K562 (cell line): ENCODE results near the gene ADGRF1. TPM values are rescaled to one million over a fixed set of nuclear protein-coding genes. Genes with fewer than 3 reads are reported as not detected.

Experiments used
- ATAC-seq: fragments of 200-7000 bp; cut with Tn5 transposase; 3 replicates; pipeline ENCODE4 v1.9.1; 2020; ENCODE audit warnings: moderate library complexity
- BruUV-seq: library from RNA; stranded (reverse); fragments of 400-500 nt; replicated peaks from 2 replicates; lab custom pipeline; 2021; lab: Mats Ljungman, UMichigan
- CTCF ChIA-PET: fragments of 300-600 bp; formaldehyde crosslinking; extraction: SDS; loops from one replicate; lab custom pipeline; 2021; ENCODE audit warnings: low intra/inter-chr PET ratio; lab: Yijun Ruan, JAX
- POLR2A ChIA-PET: fragments of 300-600, 350-650 bp; sonication (Branson Sonifier 250); formaldehyde crosslinking; extraction: SDS; loops from one replicate; lab custom pipeline; 2021; ENCODE audit warnings: antibody characterized with exemption, inconsistent platforms; lab: Yijun Ruan, JAX
- DNase-seq, 4 experiments: peaks; one replicate each; pipeline versions ENCODE4 v3.0.0 to v3.0.0-alpha.2; 2011 to 2018; ENCODE audit warnings: low spot score in 3 of 4, mixed read lengths in 3 of 4; ENCODE audit errors: extremely low read depth in 1 of 4
- FAIRE-seq: peaks from 2 replicates; lab custom pipeline; 2011; peaks lifted over from hg19 to GRCh38; lab: Jason Lieb, UNC
- H2AFZ ChIP-seq: 2 replicates; pipeline ENCODE4 v1.6.0; 2011; ENCODE audit warnings: low read depth, low read length, control low read depth, inconsistent platforms
- H3K27ac ChIP-seq: fragments of 200-600 bp; 3 replicates; pipeline ENCODE4 v1.8.0; 2011; ENCODE audit warnings: low read depth, mild to moderate bottlenecking, control low read depth, inconsistent platforms, low read length, moderate library complexity, mixed read lengths; ENCODE audit errors: extremely low read depth
- H3K27me3 ChIP-seq, 2 experiments: fragments of 300-600 bp in 1 of 2; 2 replicates in 1 of 2; 3 replicates in 1 of 2; pipeline versions ENCODE4 v1.6.0 to v1.8.0; 2011; ENCODE audit warnings: inconsistent platforms in 2 of 2, low read length in 2 of 2, mild to moderate bottlenecking in 1 of 2, mixed read lengths in 1 of 2, moderate library complexity in 1 of 2; ENCODE audit not compliant: control insufficient read depth in 2 of 2, insufficient read depth in 2 of 2
- H3K36me3 ChIP-seq: fragments of 300-600 bp; 3 replicates; pipeline ENCODE4 v1.8.0; 2011; ENCODE audit warnings: mild to moderate bottlenecking, low read length, inconsistent platforms; ENCODE audit not compliant: control insufficient read depth, insufficient read depth
- H3K4me1 ChIP-seq, 2 experiments: fragments of 200-600 bp in 1 of 2; replicated peaks in 1 of 2; 2 replicates in 1 of 2; 3 replicates in 1 of 2; pipeline versions ENCODE4 v1.5.1 to v1.8.0; 2011; ENCODE audit warnings: inconsistent platforms in 2 of 2, low read length in 2 of 2, mild to moderate bottlenecking in 1 of 2, mixed read lengths in 1 of 2, moderate library complexity in 1 of 2; ENCODE audit not compliant: control insufficient read depth in 2 of 2, insufficient read depth in 2 of 2
- H3K4me2 ChIP-seq: 2 replicates; pipeline ENCODE4 v1.6.1; 2011; ENCODE audit warnings: low read length, control low read depth, inconsistent platforms, mixed read lengths; ENCODE audit not compliant: insufficient read depth
- H3K4me3 ChIP-seq: fragments of 200-600 bp; sonication (generic), shearing (Covaris generic); 2 replicates; pipeline ENCODE4 v1.5.1; 2016; ENCODE audit warnings: control low read depth, inconsistent platforms
- H3K79me2 ChIP-seq: fragments of 200-600 bp; 3 replicates; pipeline ENCODE4 v1.8.0; 2011; ENCODE audit warnings: low read length, inconsistent platforms; ENCODE audit not compliant: control insufficient read depth, insufficient read depth
- H3K9ac ChIP-seq, 2 experiments: 2 replicates each; pipeline versions ENCODE4 v1.6.0 to v1.6.1; 2011; ENCODE audit warnings: low read depth in 2 of 2, low read length in 2 of 2, control low read depth in 1 of 2, inconsistent platforms in 1 of 2, mild to moderate bottlenecking in 1 of 2, mixed read lengths in 1 of 2; ENCODE audit not compliant: insufficient read depth in 1 of 2
- H3K9me1 ChIP-seq: one replicate; pipeline ENCODE4 v1.6.0; 2011; ENCODE audit warnings: inconsistent platforms, mild to moderate bottlenecking, low read length, moderate library complexity; ENCODE audit not compliant: control insufficient read depth, insufficient read depth
- H3K9me3 ChIP-seq: replicated peaks from 2 replicates; pipeline ENCODE4 v1.5.1; 2011; ENCODE audit warnings: low read depth, low read length, inconsistent platforms; ENCODE audit not compliant: control insufficient read depth, insufficient read depth
- H4K20me1 ChIP-seq: replicated peaks from 2 replicates; pipeline ENCODE4 v1.6.1; 2011; ENCODE audit warnings: low read length, inconsistent platforms, mixed read lengths; ENCODE audit not compliant: control insufficient read depth, insufficient read depth
- AFF1 ChIP-seq, 2 experiments: fragments of 450-650 bp; IDR thresholded peaks; 2 replicates each; pipeline ENCODE4 v1.6.1; 2018; ENCODE audit warnings: mild to moderate bottlenecking in 2 of 2, low read depth in 1 of 2; ENCODE audit not compliant: partially characterized antibody in 2 of 2
- CBX5 ChIP-seq: IDR thresholded peaks from 2 replicates; pipeline ENCODE4 v1.6.1; 2014; ENCODE audit warnings: low read depth, borderline replicate concordance
- NCOA2 ChIP-seq, 2 experiments: fragments of 450-650 bp; IDR thresholded peaks; 2 replicates each; pipeline ENCODE4 v1.6.1; 2018; ENCODE audit warnings: mild to moderate bottlenecking in 2 of 2, moderate library complexity in 1 of 2; ENCODE audit not compliant: partially characterized antibody in 2 of 2
- PTBP1 ChIP-seq: fragments of 200-400 bp; formaldehyde crosslinking; IDR thresholded peaks from 2 replicates; pipeline ENCODE4 v1.6.1; 2017; ENCODE audit warnings: low read depth, low read length
- SMARCB1 ChIP-seq: IDR thresholded peaks from 2 replicates; pipeline ENCODE4 v1.6.1; 2011; ENCODE audit warnings: improper control_type of control experiment, low read depth; ENCODE audit not compliant: insufficient read length
- TRIM24 ChIP-seq, 2 experiments: fragments of 450-650 bp; IDR thresholded peaks; 2 replicates each; pipeline ENCODE4 v1.6.1; 2016
- U2AF1 ChIP-seq: fragments of 200-400 bp; formaldehyde crosslinking; optimal IDR thresholded peaks from 2 replicates; pipeline ENCODE3; 2017; ENCODE audit warnings: mild to moderate bottlenecking, low read depth, low read length, moderate library complexity
- ZNF23 ChIP-seq: fragments of 250-450 bp; sonication (Bioruptor Pico); IDR thresholded peaks from 2 replicates; pipeline ENCODE4 v1.4.0; 2020; ENCODE audit warnings: mild to moderate bottlenecking
- ZNF609 ChIP-seq: sonication (generic); formaldehyde crosslinking; IDR thresholded peaks from 2 replicates; pipeline ENCODE4 v1.8.1; 2023; ENCODE audit warnings: missing genetic modification reagents, mild to moderate bottlenecking, borderline replicate concordance
- whole genome bisulfite sequencing: fragments of 100-300 bp; shearing (Covaris generic); methylation state at CpG from one replicate; pipeline ENCODE4 v1.1.6; 2016; ENCODE audit warnings: low coverage, mixed read lengths; ENCODE audit not compliant: insufficient coverage; ENCODE audit errors: missing lambda C conversion rate; 5-methylcytosine and 5-hydroxymethylcytosine counted together
- in situ Hi-C: fragments of 300-500 bp; cut with MboI; formaldehyde crosslinking; loops from 4 replicates; pipeline ENCODE4 v1.15.0; 2018; ENCODE audit warnings: inconsistent platforms, mixed read lengths
- intact Hi-C: fragments of 100-400 bp; cut with micrococcal nuclease; formaldehyde crosslinking; loops from 2 replicates; pipeline ENCODE4 v1.14.2; 2022
- polyA plus RNA-seq, 8 experiments: library from polyadenylated mRNA; depleted of rRNA in 4 of 8; stranded (reverse) in 5 of 8; unstranded in 3 of 8; fragments of >200 nt; fragmentation: Nextera tagmentation in 2 of 8; fragmentation: Illumina TruSeq in 1 of 8; extraction: Ambion mirVana in 2 of 8; extraction: Trizol in 1 of 8; gene quantifications; 2 replicates each; pipeline versions ENCODE4 v1.2.1 to v1.2.3, GENCODE V29; 2011 to 2014; ENCODE audit warnings: inconsistent platforms in 1 of 8, missing spikeins in 1 of 8
- total RNA-seq, 7 experiments: library from RNA; depleted of rRNA in 6 of 7; stranded (reverse); fragments of >200 nt in 6 of 7; fragmentation: Illumina TruSeq in 2 of 7; extraction: Trizol in 2 of 7; gene quantifications; 2 replicates each; pipeline versions ENCODE4 v1.2.1 to v1.2.3, GENCODE V29; 2011 to 2021; ENCODE audit warnings: low replicate concordance in 1 of 7

ADGRF1 gene
- total and polyA plus RNA-seq, 9 of the 15 experiments (the other 6 are each of a cell fraction or from before 2014, with no cell fraction given): not detected

GRCh38 chr6:47000842-47001241 is 41.3 kb downstream of the ADGRF1 start (continued):
- no peak for TF ChIP-seq AFF1 (IDR thresholded peaks at IDR 0.05; ENCODE audit: low read depth in 1 of 2, partially characterized antibody in 2 of 2)

- H3K27ac ChIP-seq: no peak overlapping the region
- DNase-seq (no peak), ATAC-seq (no peak), FAIRE-seq (peak; percentile 29)
- H3K9ac ChIP-seq: no peak overlapping the region
- WGBS: 0% methylated on average over 1 of the region's 1 CpG
- H3K4me1 ChIP-seq: no peaks in the 10 kb centered on the region
- ChIA-PET CTCF (no interaction called here), POLR2A (interaction anchor here (0.6 kb wide), 1 partner anchor 578 kb away, joined by 3 read pairs; no protein-coding TSS in a partner anchor)
- no peak overlapping the region for H2AFZ ChIP-seq
- no peaks in the 10 kb centered on the region for H4K20me1 ChIP-seq
- no TSS peak for BruUV-seq
- H3K4me3 ChIP-seq: no peak overlapping the region
- no peak overlapping the region for H3K4me2 ChIP-seq
- in situ Hi-C loops (loop anchor here (25.0 kb wide), 1 partner anchor 936 kb away; no protein-coding TSS in a partner anchor), intact Hi-C loops (loop anchor here (10.0 kb wide), 1 partner anchor 374 kb away; no protein-coding TSS in a partner anchor)
- H3K9me3 ChIP-seq: no peaks in the 10 kb centered on the region
- H3K9me1 ChIP-seq: no peaks in the 10 kb centered on the region
- H3K36me3 ChIP-seq: no peaks in the 10 kb centered on the region
- H3K27me3 ChIP-seq: no peaks in the 10 kb centered on the region
- H3K79me2 ChIP-seq: no peaks in the 10 kb centered on the region
- TF ChIP-seq SMARCB1 (no peak), ZNF23 (CRISPR knock-in tag) (no peak), U2AF1 (no peak), CBX5 (no peak), NCOA2 (IDR thresholded peaks at IDR 0.05; ENCODE audit: partially characterized antibody in 2 of 2) (no peak), PTBP1 (no peak), ZNF609 (CRISPR knock-in tag) (no peak), TRIM24 (IDR thresholded peaks at IDR 0.05) (no peak)
These were observed 43.6 kb downstream of the ADGRF1 start for GRCh38 chr6:46998436-46999017.
